Measurements from ENCODE around the gene ANKZF1.

DNA sequence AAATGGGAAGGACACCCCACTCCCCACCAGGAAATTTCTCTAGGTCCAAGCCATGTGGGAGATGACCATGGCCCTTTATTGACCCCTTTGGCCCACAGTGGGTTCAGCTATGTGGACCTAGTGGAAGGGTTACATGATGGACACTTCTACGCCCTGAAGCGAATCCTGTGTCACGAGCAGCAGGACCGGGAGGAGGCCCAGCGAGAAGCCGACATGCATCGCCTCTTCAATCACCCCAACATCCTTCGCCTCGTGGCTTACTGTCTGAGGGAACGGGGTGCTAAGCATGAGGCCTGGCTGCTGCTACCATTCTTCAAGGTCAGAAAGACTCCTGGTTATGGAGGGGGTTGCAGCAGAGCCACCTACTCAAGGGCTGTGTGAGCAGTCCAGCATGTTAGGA, 17.0 kb downstream of the ANKZF1 start:
- TF ChIP-seq, protein P1, sequence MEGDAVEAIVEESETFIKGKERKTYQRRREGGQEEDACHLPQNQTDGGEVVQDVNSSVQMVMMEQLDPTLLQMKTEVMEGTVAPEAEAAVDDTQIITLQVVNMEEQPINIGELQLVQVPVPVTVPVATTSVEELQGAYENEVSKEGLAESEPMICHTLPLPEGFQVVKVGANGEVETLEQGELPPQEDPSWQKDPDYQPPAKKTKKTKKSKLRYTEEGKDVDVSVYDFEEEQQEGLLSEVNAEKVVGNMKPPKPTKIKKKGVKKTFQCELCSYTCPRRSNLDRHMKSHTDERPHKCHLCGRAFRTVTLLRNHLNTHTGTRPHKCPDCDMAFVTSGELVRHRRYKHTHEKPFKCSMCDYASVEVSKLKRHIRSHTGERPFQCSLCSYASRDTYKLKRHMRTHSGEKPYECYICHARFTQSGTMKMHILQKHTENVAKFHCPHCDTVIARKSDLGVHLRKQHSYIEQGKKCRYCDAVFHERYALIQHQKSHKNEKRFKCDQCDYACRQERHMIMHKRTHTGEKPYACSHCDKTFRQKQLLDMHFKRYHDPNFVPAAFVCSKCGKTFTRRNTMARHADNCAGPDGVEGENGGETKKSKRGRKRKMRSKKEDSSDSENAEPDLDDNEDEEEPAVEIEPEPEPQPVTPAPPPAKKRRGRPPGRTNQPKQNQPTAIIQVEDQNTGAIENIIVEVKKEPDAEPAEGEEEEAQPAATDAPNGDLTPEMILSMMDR (IDR thresholded peaks at IDR 0.05 in 2 of 3, conservative IDR thresholded peaks at IDR 0.05 in 1 of 3; ENCODE audit: control insufficient read depth in 2 of 3, extremely low read depth in 1 of 3, insufficient read depth in 1 of 3, low read depth in 3 of 3, low read length in 3 of 3): no peak
- TF ChIP-seq TBL1XR1 (IDR thresholded peaks at IDR 0.05; ENCODE audit: low read depth, low read length) (no peak), CHD1 (IDR thresholded peaks at IDR 0.05; ENCODE audit: low read depth, low read length) (no peak), EZH2 (IDR thresholded peaks at IDR 0.05; ENCODE audit: borderline replicate concordance, control insufficient read depth, low read depth, low read length) (no peak), YBX1 (IDR thresholded peaks at IDR 0.05) (no peak), CHD4 (IDR thresholded peaks at IDR 0.05) (no peak), JUND (IDR thresholded peaks at IDR 0.05; ENCODE audit: low read depth, low read length) (no peak)
- TF ChIP-seq, protein P2, sequence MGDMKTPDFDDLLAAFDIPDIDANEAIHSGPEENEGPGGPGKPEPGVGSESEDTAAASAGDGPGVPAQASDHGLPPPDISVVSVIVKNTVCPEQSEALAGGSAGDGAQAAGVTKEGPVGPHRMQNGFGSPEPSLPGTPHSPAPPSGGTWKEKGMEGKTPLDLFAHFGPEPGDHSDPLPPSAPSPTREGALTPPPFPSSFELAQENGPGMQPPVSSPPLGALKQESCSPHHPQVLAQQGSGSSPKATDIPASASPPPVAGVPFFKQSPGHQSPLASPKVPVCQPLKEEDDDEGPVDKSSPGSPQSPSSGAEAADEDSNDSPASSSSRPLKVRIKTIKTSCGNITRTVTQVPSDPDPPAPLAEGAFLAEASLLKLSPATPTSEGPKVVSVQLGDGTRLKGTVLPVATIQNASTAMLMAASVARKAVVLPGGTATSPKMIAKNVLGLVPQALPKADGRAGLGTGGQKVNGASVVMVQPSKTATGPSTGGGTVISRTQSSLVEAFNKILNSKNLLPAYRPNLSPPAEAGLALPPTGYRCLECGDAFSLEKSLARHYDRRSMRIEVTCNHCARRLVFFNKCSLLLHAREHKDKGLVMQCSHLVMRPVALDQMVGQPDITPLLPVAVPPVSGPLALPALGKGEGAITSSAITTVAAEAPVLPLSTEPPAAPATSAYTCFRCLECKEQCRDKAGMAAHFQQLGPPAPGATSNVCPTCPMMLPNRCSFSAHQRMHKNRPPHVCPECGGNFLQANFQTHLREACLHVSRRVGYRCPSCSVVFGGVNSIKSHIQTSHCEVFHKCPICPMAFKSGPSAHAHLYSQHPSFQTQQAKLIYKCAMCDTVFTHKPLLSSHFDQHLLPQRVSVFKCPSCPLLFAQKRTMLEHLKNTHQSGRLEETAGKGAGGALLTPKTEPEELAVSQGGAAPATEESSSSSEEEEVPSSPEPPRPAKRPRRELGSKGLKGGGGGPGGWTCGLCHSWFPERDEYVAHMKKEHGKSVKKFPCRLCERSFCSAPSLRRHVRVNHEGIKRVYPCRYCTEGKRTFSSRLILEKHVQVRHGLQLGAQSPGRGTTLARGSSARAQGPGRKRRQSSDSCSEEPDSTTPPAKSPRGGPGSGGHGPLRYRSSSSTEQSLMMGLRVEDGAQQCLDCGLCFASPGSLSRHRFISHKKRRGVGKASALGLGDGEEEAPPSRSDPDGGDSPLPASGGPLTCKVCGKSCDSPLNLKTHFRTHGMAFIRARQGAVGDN (IDR thresholded peaks at IDR 0.05): no peak
- TF ChIP-seq, protein P3, sequence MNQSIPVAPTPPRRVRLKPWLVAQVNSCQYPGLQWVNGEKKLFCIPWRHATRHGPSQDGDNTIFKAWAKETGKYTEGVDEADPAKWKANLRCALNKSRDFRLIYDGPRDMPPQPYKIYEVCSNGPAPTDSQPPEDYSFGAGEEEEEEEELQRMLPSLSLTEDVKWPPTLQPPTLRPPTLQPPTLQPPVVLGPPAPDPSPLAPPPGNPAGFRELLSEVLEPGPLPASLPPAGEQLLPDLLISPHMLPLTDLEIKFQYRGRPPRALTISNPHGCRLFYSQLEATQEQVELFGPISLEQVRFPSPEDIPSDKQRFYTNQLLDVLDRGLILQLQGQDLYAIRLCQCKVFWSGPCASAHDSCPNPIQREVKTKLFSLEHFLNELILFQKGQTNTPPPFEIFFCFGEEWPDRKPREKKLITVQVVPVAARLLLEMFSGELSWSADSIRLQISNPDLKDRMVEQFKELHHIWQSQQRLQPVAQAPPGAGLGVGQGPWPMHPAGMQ (IDR thresholded peaks at IDR 0.05; ENCODE audit: borderline replicate concordance): no peak
